ENCODE measurements around the gene SP140.

DNA sequence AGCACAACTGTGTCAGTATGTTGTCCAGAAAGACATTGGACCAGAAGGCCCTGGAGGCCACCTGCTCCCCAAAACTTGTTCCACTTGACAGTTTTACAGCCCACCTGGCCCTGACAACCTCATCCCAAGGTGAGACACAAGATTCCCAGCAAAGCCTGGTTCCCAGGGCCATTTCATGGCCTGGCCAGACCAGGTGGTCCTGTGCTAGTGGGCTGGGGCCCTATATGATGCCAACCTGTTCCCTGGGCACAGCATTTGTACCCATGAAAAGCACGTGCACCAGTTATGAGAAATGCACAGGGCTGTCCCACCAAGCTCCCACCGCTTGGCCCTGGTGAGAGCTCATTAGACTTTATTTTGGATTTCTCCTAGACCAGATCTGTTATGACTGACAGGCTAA is 95.5 kb downstream of the SP140 start:
- TF ChIP-seq, protein P1, sequence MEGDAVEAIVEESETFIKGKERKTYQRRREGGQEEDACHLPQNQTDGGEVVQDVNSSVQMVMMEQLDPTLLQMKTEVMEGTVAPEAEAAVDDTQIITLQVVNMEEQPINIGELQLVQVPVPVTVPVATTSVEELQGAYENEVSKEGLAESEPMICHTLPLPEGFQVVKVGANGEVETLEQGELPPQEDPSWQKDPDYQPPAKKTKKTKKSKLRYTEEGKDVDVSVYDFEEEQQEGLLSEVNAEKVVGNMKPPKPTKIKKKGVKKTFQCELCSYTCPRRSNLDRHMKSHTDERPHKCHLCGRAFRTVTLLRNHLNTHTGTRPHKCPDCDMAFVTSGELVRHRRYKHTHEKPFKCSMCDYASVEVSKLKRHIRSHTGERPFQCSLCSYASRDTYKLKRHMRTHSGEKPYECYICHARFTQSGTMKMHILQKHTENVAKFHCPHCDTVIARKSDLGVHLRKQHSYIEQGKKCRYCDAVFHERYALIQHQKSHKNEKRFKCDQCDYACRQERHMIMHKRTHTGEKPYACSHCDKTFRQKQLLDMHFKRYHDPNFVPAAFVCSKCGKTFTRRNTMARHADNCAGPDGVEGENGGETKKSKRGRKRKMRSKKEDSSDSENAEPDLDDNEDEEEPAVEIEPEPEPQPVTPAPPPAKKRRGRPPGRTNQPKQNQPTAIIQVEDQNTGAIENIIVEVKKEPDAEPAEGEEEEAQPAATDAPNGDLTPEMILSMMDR (conservative IDR thresholded peaks at IDR 0.05; ENCODE audit: low read depth, low read length) = no peak
- no peak for TF ChIP-seq EZH2 (IDR thresholded peaks at IDR 0.05; ENCODE audit: borderline replicate concordance, low read depth, low read length, poor library complexity, severe bottlenecking)
